C4-2B (cell line): ENCODE data around the gene CRACR2A.

Experiments used
- ZFX ChIP-seq: fragments of 450-650 bp; IDR thresholded peaks from 2 replicates; pipeline ENCODE4 v1.6.1; 2017
- TF ChIP-seq, protein P1 (sequence below): fragments of 450-650 bp; conservative IDR thresholded peaks from 2 replicates; pipeline ENCODE4 v1.5.1; 2017; ENCODE audit warnings: mild to moderate bottlenecking

DNA sequence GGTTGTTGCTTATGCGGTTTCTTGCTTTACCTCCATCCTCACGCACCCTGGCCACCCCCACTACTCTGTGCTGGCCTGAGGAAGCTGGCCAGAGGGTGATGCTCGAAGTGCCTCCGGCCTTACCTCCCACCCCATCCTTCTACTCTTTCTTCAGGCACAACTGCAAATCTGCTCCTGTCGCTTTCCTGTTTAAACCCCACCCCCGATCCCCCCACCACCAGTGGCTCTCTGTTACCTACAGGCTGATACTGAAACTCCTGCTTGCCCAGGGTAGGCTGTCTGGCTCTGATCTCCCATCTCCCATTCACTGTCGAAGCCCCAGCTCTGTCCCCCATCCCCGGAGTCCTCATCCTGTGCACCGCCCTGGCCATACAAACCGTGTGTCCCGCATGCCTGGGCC lies 150.4 kb downstream of the CRACR2A start:
- TF ChIP-seq, protein P1, sequence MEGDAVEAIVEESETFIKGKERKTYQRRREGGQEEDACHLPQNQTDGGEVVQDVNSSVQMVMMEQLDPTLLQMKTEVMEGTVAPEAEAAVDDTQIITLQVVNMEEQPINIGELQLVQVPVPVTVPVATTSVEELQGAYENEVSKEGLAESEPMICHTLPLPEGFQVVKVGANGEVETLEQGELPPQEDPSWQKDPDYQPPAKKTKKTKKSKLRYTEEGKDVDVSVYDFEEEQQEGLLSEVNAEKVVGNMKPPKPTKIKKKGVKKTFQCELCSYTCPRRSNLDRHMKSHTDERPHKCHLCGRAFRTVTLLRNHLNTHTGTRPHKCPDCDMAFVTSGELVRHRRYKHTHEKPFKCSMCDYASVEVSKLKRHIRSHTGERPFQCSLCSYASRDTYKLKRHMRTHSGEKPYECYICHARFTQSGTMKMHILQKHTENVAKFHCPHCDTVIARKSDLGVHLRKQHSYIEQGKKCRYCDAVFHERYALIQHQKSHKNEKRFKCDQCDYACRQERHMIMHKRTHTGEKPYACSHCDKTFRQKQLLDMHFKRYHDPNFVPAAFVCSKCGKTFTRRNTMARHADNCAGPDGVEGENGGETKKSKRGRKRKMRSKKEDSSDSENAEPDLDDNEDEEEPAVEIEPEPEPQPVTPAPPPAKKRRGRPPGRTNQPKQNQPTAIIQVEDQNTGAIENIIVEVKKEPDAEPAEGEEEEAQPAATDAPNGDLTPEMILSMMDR = no peak
- TF ChIP-seq ZFX = no peak
